Sigmoid colon (tissue), 4 donors: ENCODE measurements around the gene TSSK6.

Experiments
- CTCF ChIP-seq, 4 experiments: fragments of 450-650 bp in 3 of 4; fragments of 200-600 bp in 1 of 4; IDR thresholded peaks; one replicate each; pipeline ENCODE4 v1.5.1; 2016 to 2019; ENCODE audit warnings: antibody characterized with exemption in 4 of 4, mild to moderate bottlenecking in 3 of 4, moderate library complexity in 2 of 4
- EP300 ChIP-seq, 4 donors: sonication (generic); formaldehyde crosslinking; IDR thresholded peaks; one replicate each; pipeline ENCODE4 v1.6.1; 2017; ENCODE audit warnings: antibody characterized with exemption in 4 of 4
- POLR2A ChIP-seq, 2 donors: fragments of 450-650 bp; IDR thresholded peaks; one replicate each; pipeline ENCODE4 v1.6.1; 2016; ENCODE audit warnings: antibody characterized with exemption in 2 of 2, mild to moderate bottlenecking in 2 of 2, moderate library complexity in 2 of 2
- POLR2AphosphoS5 ChIP-seq, 4 donors: sonication (generic); formaldehyde crosslinking; IDR thresholded peaks; one replicate each; pipeline ENCODE4 v1.6.1; 2017; ENCODE audit warnings: antibody characterized with exemption in 4 of 4

DNA sequence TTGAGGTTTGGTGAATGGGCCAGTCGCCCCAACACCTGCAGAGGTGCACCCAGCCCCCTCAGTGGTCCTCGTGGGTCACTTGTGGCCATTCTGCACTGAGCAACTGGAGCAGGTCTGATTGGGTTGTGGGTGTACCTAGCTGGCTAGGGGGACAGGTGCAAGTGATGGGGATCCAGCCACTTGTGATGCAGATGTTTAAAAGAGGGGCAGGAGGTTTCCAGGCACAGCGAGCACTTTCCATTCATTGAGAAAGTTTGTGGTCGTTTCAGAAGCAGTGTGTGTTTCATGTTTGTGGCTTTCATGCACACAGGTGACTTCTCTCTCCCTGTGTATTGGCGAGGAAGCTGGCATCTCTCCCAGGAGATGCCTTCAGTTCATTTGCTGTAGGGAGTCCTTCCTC, 34.7 kb downstream of the TSSK6 start:
- TF ChIP-seq EP300 (IDR thresholded peaks at IDR 0.05): no peak
- TF ChIP-seq CTCF (IDR thresholded peaks at IDR 0.05): no peak
- no peak for TF ChIP-seq POLR2A (IDR thresholded peaks at IDR 0.05)
- TF ChIP-seq POLR2AphosphoS5 (IDR thresholded peaks at IDR 0.05): no peak
